ENCODE data around the gene BRWD1. TPM values are rescaled to one million over a fixed set of nuclear protein-coding genes. Genes with fewer than 3 reads are reported as not detected.

BRWD1 gene
- polyA plus RNA-seq, 1 donor (not counting 4 experiments of a cell fraction or from before 2014, with no cell fraction given): 15.1 TPM

- no peak overlapping the region for H3K4me3 ChIP-seq (ENCODE audit: control insufficient read depth in 2 of 3, extremely low read depth in 1 of 3, insufficient read depth in 2 of 3, low read depth in 1 of 3, low read length in 3 of 3)
- FAIRE-seq (no peak), DNase-seq (ENCODE audit: low read depth, low spot score) (no peak)
- H4K20me1 ChIP-seq (ENCODE audit: control insufficient read depth, extremely low read depth, insufficient read depth, low read length): no peaks in the 10 kb centered on the region
- no peaks in the 10 kb centered on the region for H3K9me3 ChIP-seq (ENCODE audit: control insufficient read depth, low read depth, low read length)
- dilution Hi-C loops (cut with MboI; ENCODE audit: extremely low pct_ligation_motif_present, low sequenced_read_pairs): no loop called here
- no peaks in the 10 kb centered on the region for H3K79me2 ChIP-seq (ENCODE audit: control insufficient read depth, insufficient read depth, low read length)
- H3K9me1 ChIP-seq (ENCODE audit: control insufficient read depth, extremely low read depth, insufficient read depth, low read length): no peaks in the 10 kb centered on the region
- no peak overlapping the region for H2AFZ ChIP-seq (ENCODE audit: control insufficient read depth, low read length)
- no peaks in the 10 kb centered on the region for H3K4me1 ChIP-seq (ENCODE audit: control insufficient read depth, extremely low read depth, insufficient read depth, low read length)
- H3K27me3 ChIP-seq (ENCODE audit: control insufficient read depth, extremely low read depth, insufficient read depth, low read length): no peaks in the 10 kb centered on the region
- H3K27ac ChIP-seq (ENCODE audit: control insufficient read depth, insufficient read depth, low read length): no peak overlapping the region
- H3K36me3 ChIP-seq (ENCODE audit: control insufficient read depth in 2 of 2, extremely low read depth in 1 of 2, insufficient read depth in 2 of 2, low read length in 2 of 2): no peaks in the 10 kb centered on the region
- no peak overlapping the region for H3K9ac ChIP-seq (ENCODE audit: control insufficient read depth, extremely low read depth, insufficient read depth, low read length)
- H3K4me2 ChIP-seq (ENCODE audit: control insufficient read depth, extremely low read depth, insufficient read depth, low read depth, low read length): no peak overlapping the region
- TF ChIP-seq CTCF (optimal IDR thresholded peaks at IDR 0.05 in 1 of 3, IDR thresholded peaks at IDR 0.05 in 1 of 3, conservative IDR thresholded peaks at IDR 0.05 in 1 of 3; ENCODE audit: extremely low read depth in 1 of 3, insufficient read depth in 2 of 3, low read length in 3 of 3): no peak
- no peak for TF ChIP-seq EZH2 (IDR thresholded peaks at IDR 0.05; ENCODE audit: low read length)
These were observed 164.5 kb downstream of the BRWD1 start for GRCh38 chr21:39148975-39149374.

DNA sequence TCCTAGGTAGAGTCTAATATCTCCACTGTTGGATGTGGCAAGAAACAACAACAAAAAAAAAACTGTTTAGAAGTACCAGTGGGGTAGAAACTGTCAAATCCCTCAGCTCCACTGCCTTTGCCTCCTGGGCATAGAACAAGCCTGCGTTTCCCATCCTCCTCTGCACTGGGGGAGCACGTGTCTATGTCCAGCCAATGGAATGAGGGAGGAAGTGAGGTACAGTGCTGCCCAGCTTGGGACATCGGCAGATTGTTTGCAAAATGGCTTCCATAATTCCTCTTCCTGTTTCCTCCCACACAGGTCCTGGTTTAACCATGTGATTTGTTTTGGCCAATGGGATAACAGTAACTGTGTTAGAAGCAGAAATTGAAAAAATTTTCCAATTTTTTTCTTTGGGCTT is 169.2 kb downstream of the BRWD1 start:
- no peak for DNase-seq (ENCODE audit: low read depth, low spot score)
- Histone ChIP-seq H2AFZ (ENCODE audit: control insufficient read depth, low read length) (no peak overlapping the region), H3K4me2 (ENCODE audit: control insufficient read depth, extremely low read depth, insufficient read depth, low read depth, low read length) (no peak overlapping the region), H3K36me3 (ENCODE audit: control insufficient read depth in 2 of 2, extremely low read depth in 1 of 2, insufficient read depth in 2 of 2, low read length in 2 of 2) (no peaks in the 10 kb centered on the region), H4K20me1 (ENCODE audit: control insufficient read depth, extremely low read depth, insufficient read depth, low read length) (no peaks in the 10 kb centered on the region), H3K9me3 (ENCODE audit: control insufficient read depth, low read depth, low read length) (no peaks in the 10 kb centered on the region), H3K9ac (ENCODE audit: control insufficient read depth, extremely low read depth, insufficient read depth, low read length) (no peak overlapping the region), H3K79me2 (ENCODE audit: control insufficient read depth, insufficient read depth, low read length) (no peaks in the 10 kb centered on the region), H3K9me1 (ENCODE audit: control insufficient read depth, extremely low read depth, insufficient read depth, low read length) (no peaks in the 10 kb centered on the region), H3K4me3 (ENCODE audit: control insufficient read depth in 2 of 3, extremely low read depth in 1 of 3, insufficient read depth in 2 of 3, low read depth in 1 of 3, low read length in 3 of 3) (no peak overlapping the region), H3K27me3 (ENCODE audit: control insufficient read depth, extremely low read depth, insufficient read depth, low read length) (no peaks in the 10 kb centered on the region), H3K4me1 (ENCODE audit: control insufficient read depth, extremely low read depth, insufficient read depth, low read length) (no peaks in the 10 kb centered on the region), H3K27ac (ENCODE audit: control insufficient read depth, insufficient read depth, low read length) (no peak overlapping the region)
- TF ChIP-seq EZH2 (IDR thresholded peaks at IDR 0.05; ENCODE audit: low read length) (no peak), CTCF (optimal IDR thresholded peaks at IDR 0.05 in 1 of 3, IDR thresholded peaks at IDR 0.05 in 1 of 3, conservative IDR thresholded peaks at IDR 0.05 in 1 of 3; ENCODE audit: extremely low read depth in 1 of 3, insufficient read depth in 2 of 3, low read length in 3 of 3) (no peak)
- dilution Hi-C loops (cut with MboI; ENCODE audit: extremely low pct_ligation_motif_present, low sequenced_read_pairs): no loop called here
- FAIRE-seq: no peak

Measured in keratinocyte (primary cell).